Adrenal gland (tissue), 19 donors: Measurements from ENCODE around the gene TRMT10A. TPM values are rescaled to one million over a fixed set of nuclear protein-coding genes. Genes with fewer than 3 reads are reported as not detected.

ENCODE experiments used
- DNase-seq, 7 donors: peaks; one replicate each; pipeline ENCODE4 v3.0.0-alpha.2; 2019 to 2020
- H3K27ac ChIP-seq, 5 donors: fragments of 200-600 bp; sonication (generic) in 4 of 5; 1 replicate in 3 of 5; 2 replicates in 2 of 5; pipeline versions ENCODE4 v1.5.1 to v1.8.0; 2016 to 2020; ENCODE audit warnings: mild to moderate bottlenecking in 1 of 5
- H3K27me3 ChIP-seq: fragments of 200-600 bp; 2 replicates; pipeline ENCODE4 v1.8.0; 2021
- H3K36me3 ChIP-seq, 2 donors: fragments of 200-600 bp; replicated peaks in 1 of 2; 1 replicate in 1 of 2; 2 replicates in 1 of 2; pipeline versions ENCODE4 v1.5.1 to v1.8.0; 2018 to 2022
- H3K4me1 ChIP-seq, 2 donors: fragments of 200-600 bp; replicated peaks in 1 of 2; 1 replicate in 1 of 2; 2 replicates in 1 of 2; pipeline versions ENCODE4 v1.5.1 to v1.8.0; 2018 to 2021
- H3K4me3 ChIP-seq, 4 donors: fragments of 200-600 bp; sonication (generic) in 3 of 4; one replicate each; pipeline ENCODE4 v1.5.1; 2016 to 2018
- H3K9me3 ChIP-seq, 3 donors: fragments of 200-600 bp; sonication (generic) in 1 of 3; replicated peaks in 1 of 3; 1 replicate in 2 of 3; 2 replicates in 1 of 3; pipeline versions ENCODE4 v1.5.1 to v1.8.0; 2016 to 2021
- CTCF ChIP-seq, 6 experiments: fragments of 450-650 bp in 4 of 6; fragments of 200-600 bp in 2 of 6; sonication (generic) in 1 of 6; IDR thresholded peaks; 1 replicate in 5 of 6; 2 replicates in 1 of 6; pipeline versions ENCODE4 v1.5.1 to v1.8.0; 2016 to 2021; ENCODE audit warnings: antibody characterized with exemption in 6 of 6, mild to moderate bottlenecking in 2 of 6, moderate library complexity in 1 of 6
- POLR2A ChIP-seq, 2 donors: fragments of 450-650 bp; IDR thresholded peaks; one replicate each; pipeline ENCODE4 v1.6.1; 2017; ENCODE audit warnings: antibody characterized with exemption in 2 of 2, mild to moderate bottlenecking in 2 of 2, moderate library complexity in 1 of 2
- WGBS, 4 donors: extraction: QIAGEN DNeasy Blood & Tissue Kit in 2 of 4; methylation state at CpG; one replicate each; pipeline versions ENCODE4 v1.1.5 to v1.1.7; 2013 to 2017; 5-methylcytosine and 5-hydroxymethylcytosine counted together
- intact Hi-C, 2 donors: fragments of 100-400 bp; cut with DNase I; formaldehyde crosslinking; loops; one replicate each; pipeline versions ENCODE4 v1.14.1 to v1.15.0; 2022 to 2023
- long read RNA-seq, 10 donors: library from polyadenylated mRNA in 3 of 10; unstranded in 2 of 10; stranded (forward) in 1 of 10; transcript quantifications; one replicate each; pipeline ENCODE4 v2.0.0 and lab custom pipeline, GENCODE V29; 2021 to 2026
- polyA plus RNA-seq, 3 donors: library from polyadenylated mRNA; stranded (reverse); fragments of 200-250 nt in 2 of 3; fragments of 350-450 nt in 1 of 3; fragmentation: Illumina TruSeq in 1 of 3; extraction: RNeasy Lipid Tissue Mini Kit (QIAGEN cat#74804) in 1 of 3; gene quantifications; one replicate each; pipeline ENCODE4 v1.2.3, GENCODE V29; 2013 to 2014
- total RNA-seq, 9 donors: library from RNA; depleted of rRNA in 4 of 9; stranded (reverse); fragments of >200 nt in 4 of 9; fragments of 120-200 nt in 1 of 9; fragmentation: NEBNext Ultra II Directional in 1 of 9; extraction: Animal tissue kit (Norgen Biotek cat#: 25700) in 1 of 9; gene quantifications; one replicate each; pipeline versions ENCODE4 v1.1.0 to v1.2.4, GENCODE V29; 2013 to 2023
- donor health status: healthy with polysubstance abuse.
- donor health status: Bipolar disorder and iron deficiency.
- donor health status: DM: yes; HTN: yes; CAD: no.
- donor health status: DM: no; HTN: no; CAD: no.
- donor health status: DM: no; HTN: no; CAD: no.
- donor health status: DM: yes; HTN: yes; CAD: no.

Gene TRMT10A
- total RNA-seq, result 10 to 100 TPM in 1 of 9 donors, 1 to 10 TPM in 8; 2.1 to 20.4 (median 6.4) TPM
- polyA plus RNA-seq, result 10 to 100 TPM in 1 of 3 donors, 1 to 10 TPM in 2; 3.7 to 15.1 (median 4.1) TPM
- long read RNA-seq, donor 1, partial matches to known transcripts, result 0 of 2 reads
- long read RNA-seq, donor 1, other reads (novel, unspliced or antisense), result 0 of 2 reads
- long read RNA-seq, donor 2, partial matches to known transcripts, result 0 of 2 reads
- long read RNA-seq, donor 2, other reads (novel, unspliced or antisense), result 0 of 2 reads
- long read RNA-seq, donor 3, partial matches to known transcripts, result 0 of 2 reads
- long read RNA-seq, donor 3, other reads (novel, unspliced or antisense), result 0 of 2 reads
- long read RNA-seq, donor 4, partial matches to known transcripts, result 0 of 3 reads
- long read RNA-seq, donor 4, other reads (novel, unspliced or antisense), result 0 of 3 reads
- long read RNA-seq, donor 5, transcript TRMT10A-202 (8 exons, 1,638 nt), result major isoform, 5 of 13 reads
- long read RNA-seq, donor 5, partial matches to known transcripts, result 1 of 13 reads
- long read RNA-seq, donor 5, other reads (novel, unspliced or antisense), result 5 of 13 reads
- long read RNA-seq, donor 6, partial matches to known transcripts, result 1 of 2 reads
- long read RNA-seq, donor 6, other reads (novel, unspliced or antisense), result 0 of 2 reads
- long read RNA-seq, donor 7, result 0 reads
- long read RNA-seq, donor 8, partial matches to known transcripts, result 0 of 3 reads
- long read RNA-seq, donor 8, other reads (novel, unspliced or antisense), result 0 of 3 reads
- long read RNA-seq, donor 9, partial matches to known transcripts, result 0 of 2 reads
- long read RNA-seq, donor 9, other reads (novel, unspliced or antisense), result 0 of 2 reads
- long read RNA-seq, donor 10, result 0 reads

- Histone ChIP-seq H3K36me3 (no peaks in the 10 kb centered on the region), H3K27ac (peak within 1 kb of the TSS; percentile 93 to 97 (median 97)), H3K27me3 (no peaks in the 10 kb centered on the region), H3K9me3 (no peaks in the 10 kb centered on the region), H3K4me1 (peaks cover 4 to 5% of the 10 kb centered on the region in 2 donors), H3K4me3 (peak within 1 kb of the TSS; percentile 48 to 74 (median 62))
- TF ChIP-seq CTCF (IDR thresholded peaks at IDR 0.05) (peak in 3 of 6 experiments; percentile 18 to 31 (median 28)), POLR2A (IDR thresholded peaks at IDR 0.05) (peak; percentile 64 to 77)
- peak; percentile 96 to 99 (median 99) for DNase-seq
- 0 to 1% (median 1%) methylated on average over 32 to 48 of the region's 48 CpGs for WGBS, 4 donors
- intact Hi-C loops, result loop anchor here (5.0 to 10.0 kb wide), 3 partner anchors 241 to 381 kb away; partner anchors contain the start of gene DNAJB14 (in 1 of the 2)
These were observed at the start of gene TRMT10A for GRCh38 chr4:99563310-99564186. TRMT10A (minus strand) TSS chr4:99564039; CDS start chr4:99559338, 4,701 bp downstream.

GRCh38 chr4:99612704-99613103 lies 48.9 kb upstream of the TRMT10A start:
- Histone ChIP-seq H3K4me1 (no peaks in the 10 kb centered on the region), H3K27me3 (no peaks in the 10 kb centered on the region), H3K36me3 (no peaks in the 10 kb centered on the region), H3K4me3 (no peak overlapping the region), H3K27ac (no peak overlapping the region), H3K9me3 (no peaks in the 10 kb centered on the region)
- 26 to 72% (median 36%) methylated on average over 5 of the region's 5 CpGs for WGBS, 4 donors
- intact Hi-C loops, result no loop called here
- DNase-seq, result no peak
- TF ChIP-seq POLR2A (IDR thresholded peaks at IDR 0.05) (no peak), CTCF (IDR thresholded peaks at IDR 0.05) (no peak)

DNA sequence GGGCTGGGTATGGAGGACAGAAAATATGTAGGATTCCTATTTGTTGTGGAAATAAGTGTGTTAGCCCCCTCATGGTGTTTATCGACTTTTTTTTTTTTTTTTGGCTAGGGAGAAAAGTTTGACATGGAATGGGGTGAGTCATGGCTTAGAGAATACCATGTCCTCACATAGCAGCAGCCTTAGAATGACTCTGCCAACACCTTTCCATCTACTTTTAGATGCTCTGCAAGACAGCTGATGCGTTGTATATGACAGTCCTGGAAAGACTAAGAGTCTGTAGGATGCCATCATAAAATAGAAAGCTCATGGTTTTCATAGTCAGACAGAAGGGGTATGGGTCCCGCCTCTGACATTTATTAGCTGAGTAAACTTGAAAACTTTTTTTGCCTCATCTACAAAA lies 48.4 kb upstream of the TRMT10A start:
- Histone ChIP-seq H3K27me3 (no peaks in the 10 kb centered on the region), H3K4me3 (no peak overlapping the region), H3K36me3 (no peaks in the 10 kb centered on the region), H3K4me1 (no peaks in the 10 kb centered on the region), H3K27ac (no peak overlapping the region), H3K9me3 (no peaks in the 10 kb centered on the region)
- WGBS, 4 donors, result 72 to 83% (median 81%) methylated on average over 3 of the region's 3 CpGs
- TF ChIP-seq CTCF (IDR thresholded peaks at IDR 0.05) (no peak), POLR2A (IDR thresholded peaks at IDR 0.05) (no peak)
- no peak for DNase-seq
- intact Hi-C loops, result no loop called here
